Endothelial cell of umbilical vein (primary cell): Measurements from ENCODE around the gene FILIP1L. TPM values are rescaled to one million over a fixed set of nuclear protein-coding genes. Genes with fewer than 3 reads are reported as not detected.

ENCODE experiments used
- BruUV-seq: library from RNA; stranded (reverse); fragments of 400-500 nt; replicated peaks from 2 replicates; lab custom pipeline; 2021; lab: Mats Ljungman, UMichigan
- CTCF ChIA-PET: fragments of 300-600, 350-600 bp; sonication (Branson Sonifier 250); formaldehyde crosslinking; loops from one replicate; lab custom pipeline; 2021; ENCODE audit warnings: antibody characterized with exemption, inconsistent platforms; lab: Charles Lee
- POLR2A ChIA-PET: fragments of 300-600, 350-600 bp; sonication (Branson Sonifier 250); formaldehyde crosslinking; loops from one replicate; lab custom pipeline; 2021; ENCODE audit warnings: antibody characterized with exemption, inconsistent platforms; lab: Charles Lee
- DNase-seq: peaks from one replicate; pipeline ENCODE4 v3.0.0-alpha.2; 2011; ENCODE audit warnings: low read depth, low spot score
- FAIRE-seq: peaks from 2 replicates; lab custom pipeline; 2011; peaks lifted over from hg19 to GRCh38; lab: Jason Lieb, UNC
- H2AFZ ChIP-seq: 2 replicates; pipeline ENCODE4 v1.6.0; 2012; ENCODE audit warnings: low read depth, low read length, control low read depth, inconsistent platforms
- H3K27ac ChIP-seq: 2 replicates; pipeline ENCODE4 v1.5.1; 2011; ENCODE audit warnings: low read depth, mild to moderate bottlenecking, control low read depth, low read length, moderate library complexity; ENCODE audit not compliant: insufficient read depth
- H3K27me3 ChIP-seq, 2 experiments: 2 replicates each; pipeline versions ENCODE4 v1.6.0 to v1.6.1; 2011; ENCODE audit warnings: low read length in 2 of 2, mixed read lengths in 1 of 2; ENCODE audit not compliant: control insufficient read depth in 2 of 2, insufficient read depth in 2 of 2
- H3K36me3 ChIP-seq, 2 experiments: 2 replicates in 1 of 2; 3 replicates in 1 of 2; pipeline ENCODE4 v1.5.1; 2011; ENCODE audit warnings: low read length in 2 of 2, mild to moderate bottlenecking in 1 of 2, moderate library complexity in 1 of 2; ENCODE audit not compliant: control insufficient read depth in 2 of 2, insufficient read depth in 2 of 2; ENCODE audit errors: extremely low read depth in 1 of 2
- H3K4me1 ChIP-seq: 3 replicates; pipeline ENCODE4 v1.5.1; 2011; ENCODE audit warnings: mild to moderate bottlenecking, low read length; ENCODE audit not compliant: control insufficient read depth, insufficient read depth; ENCODE audit errors: extremely low read depth
- H3K4me2 ChIP-seq: 2 replicates; pipeline ENCODE4 v1.6.1; 2011; ENCODE audit warnings: low read length, control low read depth, mixed read lengths; ENCODE audit not compliant: insufficient read depth
- H3K4me3 ChIP-seq, 3 experiments: fragments of 200-600 bp in 1 of 3; sonication (generic), shearing (Covaris generic) in 1 of 3; replicated peaks in 1 of 3; 2 replicates each; pipeline ENCODE4 v1.5.1; 2011 to 2016; ENCODE audit warnings: control low read depth in 3 of 3, low read length in 3 of 3, mild to moderate bottlenecking in 2 of 3, inconsistent platforms in 1 of 3, low read depth in 1 of 3, moderate library complexity in 1 of 3; ENCODE audit not compliant: insufficient read depth in 1 of 3
- H3K79me2 ChIP-seq: 2 replicates; pipeline ENCODE4 v1.6.0; 2012; ENCODE audit warnings: low read length, inconsistent platforms; ENCODE audit not compliant: control insufficient read depth, insufficient read depth
- H3K9ac ChIP-seq: replicated peaks from 2 replicates; pipeline ENCODE3; 2011; ENCODE audit warnings: low read length, control low read depth; ENCODE audit not compliant: insufficient read depth; ENCODE audit errors: extremely low read depth
- H3K9me1 ChIP-seq: replicated peaks from 3 replicates; pipeline ENCODE4 v1.6.0; 2011; ENCODE audit warnings: mild to moderate bottlenecking, low read length; ENCODE audit not compliant: control insufficient read depth, insufficient read depth; ENCODE audit errors: extremely low read depth
- H3K9me3 ChIP-seq: replicated peaks from 2 replicates; pipeline ENCODE4 v1.5.1; 2012; ENCODE audit warnings: low read length, inconsistent platforms; ENCODE audit not compliant: control insufficient read depth, insufficient read depth
- H4K20me1 ChIP-seq: replicated peaks from 2 replicates; pipeline ENCODE3; 2011; ENCODE audit warnings: mild to moderate bottlenecking, low read length; ENCODE audit not compliant: control insufficient read depth, insufficient read depth; ENCODE audit errors: extremely low read depth
- EZH2 ChIP-seq: IDR thresholded peaks from 2 replicates; pipeline ENCODE4 v1.6.1; 2012; ENCODE audit warnings: borderline replicate concordance, low read depth, mild to moderate bottlenecking, moderate library complexity, low read length, inconsistent platforms; ENCODE audit not compliant: severe bottlenecking
- FOS ChIP-seq: IDR thresholded peaks from 2 replicates; pipeline ENCODE4 v1.6.1; 2011; ENCODE audit warnings: mild to moderate bottlenecking, low read length, moderate library complexity, borderline replicate concordance; ENCODE audit not compliant: insufficient read depth
- GATA2 ChIP-seq: IDR thresholded peaks from 2 replicates; pipeline ENCODE4 v1.7.0; 2011; ENCODE audit warnings: low read depth, mild to moderate bottlenecking, moderate library complexity, mixed read lengths, low read length; ENCODE audit not compliant: insufficient read length, insufficient read depth
- JUN ChIP-seq: IDR thresholded peaks from 2 replicates; pipeline ENCODE4 v1.6.1; 2011; ENCODE audit warnings: borderline replicate concordance, low read depth; ENCODE audit not compliant: insufficient read length, insufficient read depth
- MYC ChIP-seq: IDR thresholded peaks from one replicate; pipeline ENCODE4 v1.6.1; 2011; ENCODE audit warnings: mild to moderate bottlenecking, low read depth, low read length
- POLR2A ChIP-seq: IDR thresholded peaks from 2 replicates; pipeline ENCODE4 v1.6.1; 2012; ENCODE audit warnings: low read depth, mild to moderate bottlenecking, control low read depth, low read length
- POLR2AphosphoS5 ChIP-seq: IDR thresholded peaks from 2 replicates; pipeline ENCODE4 v1.6.1; 2012; ENCODE audit warnings: low read depth, mild to moderate bottlenecking, control low read depth, low read length, moderate library complexity; ENCODE audit not compliant: insufficient read depth
- dilution Hi-C: fragments of 300-500 bp; cut with MboI; formaldehyde crosslinking; loops from one replicate; pipeline ENCODE4 v1.15.0; 2019; ENCODE audit warnings: low sequenced_read_pairs; ENCODE audit not compliant: extremely low pct_ligation_motif_present
- intact Hi-C: fragments of 100-400 bp; cut with micrococcal nuclease; formaldehyde crosslinking; loops from one replicate; pipeline ENCODE4 v1.10.0; 2022
- polyA plus RNA-seq, 4 experiments: library from polyadenylated mRNA; depleted of rRNA in 3 of 4; stranded (reverse) in 3 of 4; unstranded in 1 of 4; fragments of >200 nt; gene quantifications; 2 replicates each; pipeline versions ENCODE4 v1.2.1 to v1.2.3, GENCODE V29; 2011 to 2012; ENCODE audit warnings: missing spikeins in 1 of 4
- total RNA-seq: library from RNA; stranded (reverse); gene quantifications from 2 replicates; pipeline ENCODE4 v1.2.3, GENCODE V29; 2021
- TF ChIP-seq, protein P1 (sequence below), 2 donors: IDR thresholded peaks; 1 replicate in 1 of 2; 2 replicates in 1 of 2; pipeline ENCODE4 v1.5.1; 2011; ENCODE audit warnings: low read length in 2 of 2, mild to moderate bottlenecking in 2 of 2, moderate library complexity in 2 of 2, control low read depth in 1 of 2, inconsistent platforms in 1 of 2, low read depth in 1 of 2; ENCODE audit not compliant: insufficient read depth in 1 of 2; ENCODE audit errors: extremely low read depth in 1 of 2
- TF ChIP-seq, protein P2 (sequence below): IDR thresholded peaks from 2 replicates; pipeline ENCODE4 v1.6.1; 2011; ENCODE audit not compliant: insufficient read depth, insufficient read length

The FILIP1L gene
- total and polyA plus RNA-seq, 2 donors (not counting 3 experiments of a cell fraction or from before 2014, with no cell fraction given), result 26.0 to 29.9 TPM

DNA sequence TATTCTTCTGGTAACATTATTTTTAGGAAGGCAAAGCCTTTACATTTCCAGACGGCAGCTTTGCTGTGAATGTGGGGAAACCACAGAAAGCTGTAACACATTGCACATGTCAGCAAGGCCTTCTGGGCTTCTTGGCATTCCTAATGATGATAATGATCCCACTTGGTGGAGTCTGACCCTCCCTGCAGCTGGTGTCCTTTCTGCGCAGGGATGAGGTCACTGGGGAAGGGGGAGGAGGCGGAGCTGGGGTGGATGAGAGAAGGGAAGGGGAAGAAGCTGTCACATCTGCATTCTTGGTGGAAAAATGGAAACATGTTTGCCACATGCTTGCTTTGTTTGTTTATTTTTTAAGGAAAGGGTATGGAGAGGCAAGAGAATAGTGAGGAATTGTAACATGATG is 68.6 kb downstream of the FILIP1L start:
- no TSS peak for BruUV-seq
- ChIA-PET POLR2A (interaction anchor here (0.9 kb wide), 1 partner anchor 144 kb away, joined by 3 read pairs; no protein-coding TSS in a partner anchor), CTCF (interaction anchor here (0.7 to 3.0 kb wide), 6 partner anchors 168 to 208 kb away, joined by 3 to 18 read pairs (median 4); no protein-coding TSS in a partner anchor)
- Histone ChIP-seq H3K27me3 (no peaks in the 10 kb centered on the region), H4K20me1 (no peaks in the 10 kb centered on the region), H3K27ac (no peak overlapping the region), H3K4me3 (no peak overlapping the region), H3K36me3 (no peaks in the 10 kb centered on the region), H3K9me3 (no peaks in the 10 kb centered on the region), H3K4me1 (peaks cover 50% of the 10 kb centered on the region), H3K79me2 (no peaks in the 10 kb centered on the region), H3K9me1 (no peaks in the 10 kb centered on the region), H3K4me2 (no peak overlapping the region), H3K9ac (no peak overlapping the region), H2AFZ (no peak overlapping the region)
- TF ChIP-seq GATA2, result no peak
- no peak for TF ChIP-seq EZH2
- TF ChIP-seq POLR2A, result no peak
- TF ChIP-seq MYC, result no peak
- TF ChIP-seq, protein P1, sequence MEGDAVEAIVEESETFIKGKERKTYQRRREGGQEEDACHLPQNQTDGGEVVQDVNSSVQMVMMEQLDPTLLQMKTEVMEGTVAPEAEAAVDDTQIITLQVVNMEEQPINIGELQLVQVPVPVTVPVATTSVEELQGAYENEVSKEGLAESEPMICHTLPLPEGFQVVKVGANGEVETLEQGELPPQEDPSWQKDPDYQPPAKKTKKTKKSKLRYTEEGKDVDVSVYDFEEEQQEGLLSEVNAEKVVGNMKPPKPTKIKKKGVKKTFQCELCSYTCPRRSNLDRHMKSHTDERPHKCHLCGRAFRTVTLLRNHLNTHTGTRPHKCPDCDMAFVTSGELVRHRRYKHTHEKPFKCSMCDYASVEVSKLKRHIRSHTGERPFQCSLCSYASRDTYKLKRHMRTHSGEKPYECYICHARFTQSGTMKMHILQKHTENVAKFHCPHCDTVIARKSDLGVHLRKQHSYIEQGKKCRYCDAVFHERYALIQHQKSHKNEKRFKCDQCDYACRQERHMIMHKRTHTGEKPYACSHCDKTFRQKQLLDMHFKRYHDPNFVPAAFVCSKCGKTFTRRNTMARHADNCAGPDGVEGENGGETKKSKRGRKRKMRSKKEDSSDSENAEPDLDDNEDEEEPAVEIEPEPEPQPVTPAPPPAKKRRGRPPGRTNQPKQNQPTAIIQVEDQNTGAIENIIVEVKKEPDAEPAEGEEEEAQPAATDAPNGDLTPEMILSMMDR (IDR thresholded peaks at IDR 0.05; ENCODE audit: extremely low read depth in 1 of 2, insufficient read depth in 1 of 2, low read depth in 1 of 2, low read length in 2 of 2), result no peak
- TF ChIP-seq, protein P2, sequence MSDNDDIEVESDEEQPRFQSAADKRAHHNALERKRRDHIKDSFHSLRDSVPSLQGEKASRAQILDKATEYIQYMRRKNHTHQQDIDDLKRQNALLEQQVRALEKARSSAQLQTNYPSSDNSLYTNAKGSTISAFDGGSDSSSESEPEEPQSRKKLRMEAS, result no peak
- no peak for TF ChIP-seq JUN
- TF ChIP-seq FOS, result no peak
- no peak for TF ChIP-seq POLR2AphosphoS5
- intact Hi-C loops, result no loop called here
- dilution Hi-C loops, result no loop called here
- FAIRE-seq (no peak), DNase-seq (no peak)
